Upper lobe of right lung (tissue), 1 donor: ENCODE results near the gene SARDH. TPM values are rescaled to one million over a fixed set of nuclear protein-coding genes. Genes with fewer than 3 reads are reported as not detected.

Experiments
- ATAC-seq: fragments of 200-7000 bp; cut with Tn5 transposase; one replicate; pipeline ENCODE4 v1.9.1; 2020; ENCODE audit warnings: mild to moderate bottlenecking, moderate library complexity
- DNase-seq: peaks from one replicate; pipeline ENCODE4 v3.0.0-alpha.2; 2020
- H3K27ac ChIP-seq: fragments of 200-600 bp; one replicate; pipeline ENCODE4 v1.8.0; 2022
- H3K27me3 ChIP-seq: fragments of 200-600 bp; one replicate; pipeline ENCODE4 v1.8.0; 2022; ENCODE audit warnings: mild to moderate bottlenecking
- H3K36me3 ChIP-seq: fragments of 200-600 bp; one replicate; pipeline ENCODE4 v1.8.0; 2022
- H3K4me1 ChIP-seq: fragments of 200-600 bp; one replicate; pipeline ENCODE4 v1.8.0; 2022
- H3K4me3 ChIP-seq: fragments of 200-600 bp; one replicate; pipeline ENCODE4 v1.8.0; 2022; ENCODE audit warnings: mild to moderate bottlenecking
- H3K9me3 ChIP-seq: fragments of 200-600 bp; one replicate; pipeline ENCODE4 v1.8.0; 2022
- intact Hi-C: fragments of 100-400 bp; cut with DNase I; formaldehyde crosslinking; loops from one replicate; pipeline ENCODE4 v1.11.0; 2022
- total RNA-seq: library from RNA; stranded (reverse); fragmentation: NEBNext Ultra II Directional; extraction: Animal tissue kit (Norgen Biotek cat#: 25700); gene quantifications from one replicate; pipeline ENCODE4 v1.2.1, GENCODE V29; 2021
- TF ChIP-seq, protein P1 (sequence below): fragments of 200-600 bp; IDR thresholded peaks from one replicate; pipeline ENCODE4 v1.8.0; 2022; ENCODE audit warnings: antibody characterized with exemption
- donor health status: DM: no; HTN: yes; CAD: no; lungs with severe emphysema.

SARDH gene
- total RNA-seq, 1 donor from 2014 or later, result 6.8 TPM

DNA sequence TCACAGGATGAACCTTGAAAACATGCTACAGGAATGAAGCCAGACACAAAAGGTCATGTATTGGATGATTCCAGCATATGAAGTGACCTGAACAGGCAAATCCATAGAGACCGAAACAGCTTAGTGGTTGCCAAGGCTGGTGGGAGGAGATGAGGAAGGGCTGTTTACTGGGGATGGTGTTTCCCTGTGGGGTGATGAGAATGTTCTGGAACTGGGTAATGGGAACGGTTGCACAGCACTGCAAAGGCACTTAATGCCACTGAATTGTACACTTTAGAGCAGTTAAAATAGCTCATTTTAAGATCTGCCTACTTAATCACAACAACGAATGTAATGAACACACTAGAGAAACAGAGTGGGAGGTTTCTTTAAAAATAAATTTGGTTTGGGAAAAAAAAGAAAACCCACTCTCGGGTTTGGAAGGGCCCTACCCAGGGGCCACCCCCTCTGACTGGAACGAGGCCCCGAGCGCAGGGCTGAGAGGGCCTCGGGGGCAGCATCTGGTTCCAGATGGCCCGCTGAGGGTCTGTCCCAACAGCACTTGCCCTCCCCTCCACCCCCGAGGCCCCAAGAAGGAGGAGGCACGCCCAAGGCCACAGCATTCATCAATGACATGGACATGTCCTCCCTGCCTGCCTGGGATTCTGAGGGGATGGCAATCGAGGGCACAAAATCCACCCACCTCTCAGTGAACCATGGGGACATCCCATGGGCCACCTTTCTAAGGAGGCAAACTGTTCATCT is 31.7 kb downstream of the SARDH start:
- DNase-seq (peak; percentile 54), ATAC-seq (no peak)
- intact Hi-C loops, result no loop called here
- peaks cover 19% of the 10 kb centered on the region for H3K4me1 ChIP-seq
- no peaks in the 10 kb centered on the region for H3K36me3 ChIP-seq
- no peaks in the 10 kb centered on the region for H3K27me3 ChIP-seq
- H3K9me3 ChIP-seq, result no peaks in the 10 kb centered on the region
- TF ChIP-seq, protein P1, sequence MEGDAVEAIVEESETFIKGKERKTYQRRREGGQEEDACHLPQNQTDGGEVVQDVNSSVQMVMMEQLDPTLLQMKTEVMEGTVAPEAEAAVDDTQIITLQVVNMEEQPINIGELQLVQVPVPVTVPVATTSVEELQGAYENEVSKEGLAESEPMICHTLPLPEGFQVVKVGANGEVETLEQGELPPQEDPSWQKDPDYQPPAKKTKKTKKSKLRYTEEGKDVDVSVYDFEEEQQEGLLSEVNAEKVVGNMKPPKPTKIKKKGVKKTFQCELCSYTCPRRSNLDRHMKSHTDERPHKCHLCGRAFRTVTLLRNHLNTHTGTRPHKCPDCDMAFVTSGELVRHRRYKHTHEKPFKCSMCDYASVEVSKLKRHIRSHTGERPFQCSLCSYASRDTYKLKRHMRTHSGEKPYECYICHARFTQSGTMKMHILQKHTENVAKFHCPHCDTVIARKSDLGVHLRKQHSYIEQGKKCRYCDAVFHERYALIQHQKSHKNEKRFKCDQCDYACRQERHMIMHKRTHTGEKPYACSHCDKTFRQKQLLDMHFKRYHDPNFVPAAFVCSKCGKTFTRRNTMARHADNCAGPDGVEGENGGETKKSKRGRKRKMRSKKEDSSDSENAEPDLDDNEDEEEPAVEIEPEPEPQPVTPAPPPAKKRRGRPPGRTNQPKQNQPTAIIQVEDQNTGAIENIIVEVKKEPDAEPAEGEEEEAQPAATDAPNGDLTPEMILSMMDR, result no peak
- peak overlapping the region; percentile 56 for H3K27ac ChIP-seq
- H3K4me3 ChIP-seq, result no peak overlapping the region

DNA sequence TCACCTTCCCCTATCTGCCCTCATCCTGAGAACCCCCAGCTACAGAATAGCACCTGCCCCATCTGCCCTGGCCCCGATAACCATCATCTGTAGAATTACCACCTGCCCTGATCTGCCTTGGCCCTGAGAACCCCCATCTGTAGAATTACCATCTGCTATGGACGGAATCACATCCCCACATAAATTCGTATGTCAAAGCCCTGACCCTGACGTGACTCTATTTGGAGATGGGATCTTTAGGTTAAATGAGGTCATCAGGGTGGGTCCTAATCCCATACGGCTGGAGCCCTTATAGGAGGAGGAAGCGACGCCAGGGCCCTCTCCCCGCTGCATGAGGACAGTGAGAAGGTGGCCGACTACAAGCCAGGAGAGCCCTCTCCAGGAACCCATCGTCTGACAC is 32.6 kb downstream of the SARDH start:
- H3K36me3 ChIP-seq, result no peaks in the 10 kb centered on the region
- H3K9me3 ChIP-seq, result no peaks in the 10 kb centered on the region
- no peak overlapping the region for H3K27ac ChIP-seq
- H3K4me3 ChIP-seq, result no peak overlapping the region
- intact Hi-C loops, result no loop called here
- no peak for DNase-seq
- peaks cover 25% of the 10 kb centered on the region for H3K4me1 ChIP-seq
- no peak for ATAC-seq
- TF ChIP-seq, protein P1, result no peak
- H3K27me3 ChIP-seq, result no peaks in the 10 kb centered on the region

DNA sequence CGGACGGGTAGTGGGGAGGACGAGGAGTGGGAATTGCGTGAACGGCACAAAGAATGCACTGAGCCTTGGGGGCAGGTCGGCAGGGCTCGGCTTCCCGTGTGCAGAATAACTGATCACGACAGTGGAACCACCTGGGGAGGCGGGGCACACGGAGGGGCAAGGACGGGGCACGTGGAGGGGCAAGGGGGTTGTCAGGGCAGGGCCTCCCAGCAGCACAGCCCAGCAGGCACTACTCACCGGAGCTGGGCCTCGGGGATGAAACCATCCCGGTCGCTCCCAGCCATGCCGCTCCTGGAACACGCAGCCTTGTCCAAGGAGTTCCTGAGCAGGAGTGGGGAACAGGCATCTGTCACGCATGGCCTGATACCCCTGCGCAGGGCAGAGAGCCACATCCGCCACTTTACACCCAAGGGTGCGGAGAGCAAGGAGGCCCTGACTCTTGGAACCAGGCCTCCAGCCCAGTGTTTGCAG is 33.4 kb downstream of the SARDH start:
- intact Hi-C loops, result no loop called here
- Histone ChIP-seq H3K27ac (no peak overlapping the region), H3K27me3 (no peaks in the 10 kb centered on the region), H3K4me1 (peaks cover 25% of the 10 kb centered on the region), H3K4me3 (no peak overlapping the region), H3K36me3 (no peaks in the 10 kb centered on the region), H3K9me3 (no peaks in the 10 kb centered on the region)
- TF ChIP-seq, protein P1, result no peak
- peak; percentile 32 for DNase-seq
- ATAC-seq, result no peak

DNA sequence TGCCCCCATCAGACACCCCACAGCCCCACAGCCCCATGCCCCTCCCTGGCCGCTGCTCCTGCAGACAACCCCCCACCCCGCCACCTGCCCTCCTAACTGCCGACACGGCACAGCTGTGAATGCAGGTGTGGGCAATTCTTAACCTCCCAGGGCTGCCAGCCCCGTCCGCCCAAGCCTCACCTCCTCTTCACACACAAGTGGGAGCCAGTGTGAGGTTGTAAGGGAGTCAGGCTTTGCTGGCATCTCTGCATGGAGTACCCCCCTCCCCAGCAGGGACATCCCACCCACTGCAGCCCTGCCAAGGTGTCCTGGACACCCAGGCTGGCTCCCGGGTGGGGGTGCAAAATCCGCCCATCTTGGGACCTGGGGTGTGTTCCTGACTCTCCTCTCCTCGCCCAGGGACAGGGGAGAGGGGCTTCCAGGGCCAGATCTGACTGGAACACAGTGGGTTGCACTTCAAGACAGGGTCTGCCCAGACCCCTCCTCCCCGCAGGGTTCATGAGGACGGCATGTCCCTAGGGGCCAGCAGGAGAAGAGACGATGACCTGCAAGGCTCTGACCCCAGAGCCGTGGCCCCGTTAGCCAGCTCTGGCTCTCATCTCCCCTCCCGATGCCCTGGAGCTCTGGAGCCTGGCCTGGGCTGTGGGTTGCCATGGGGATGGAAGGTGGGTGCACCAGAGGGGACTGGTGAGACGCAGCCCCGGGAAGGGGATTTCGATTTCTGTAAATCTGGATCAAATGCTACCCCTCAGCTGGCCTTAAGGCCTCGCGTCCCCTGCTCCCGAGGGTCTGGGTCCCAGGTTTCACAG is 34.4 kb downstream of the SARDH start:
- DNase-seq (peak; percentile 53), ATAC-seq (no peak)
- H3K4me1 ChIP-seq, result peaks cover 25% of the 10 kb centered on the region
- H3K27ac ChIP-seq, result no peak overlapping the region
- no peak overlapping the region for H3K4me3 ChIP-seq
- no peaks in the 10 kb centered on the region for H3K9me3 ChIP-seq
- intact Hi-C loops, result no loop called here
- TF ChIP-seq, protein P1, result no peak
- H3K27me3 ChIP-seq, result no peaks in the 10 kb centered on the region
- no peaks in the 10 kb centered on the region for H3K36me3 ChIP-seq

DNA sequence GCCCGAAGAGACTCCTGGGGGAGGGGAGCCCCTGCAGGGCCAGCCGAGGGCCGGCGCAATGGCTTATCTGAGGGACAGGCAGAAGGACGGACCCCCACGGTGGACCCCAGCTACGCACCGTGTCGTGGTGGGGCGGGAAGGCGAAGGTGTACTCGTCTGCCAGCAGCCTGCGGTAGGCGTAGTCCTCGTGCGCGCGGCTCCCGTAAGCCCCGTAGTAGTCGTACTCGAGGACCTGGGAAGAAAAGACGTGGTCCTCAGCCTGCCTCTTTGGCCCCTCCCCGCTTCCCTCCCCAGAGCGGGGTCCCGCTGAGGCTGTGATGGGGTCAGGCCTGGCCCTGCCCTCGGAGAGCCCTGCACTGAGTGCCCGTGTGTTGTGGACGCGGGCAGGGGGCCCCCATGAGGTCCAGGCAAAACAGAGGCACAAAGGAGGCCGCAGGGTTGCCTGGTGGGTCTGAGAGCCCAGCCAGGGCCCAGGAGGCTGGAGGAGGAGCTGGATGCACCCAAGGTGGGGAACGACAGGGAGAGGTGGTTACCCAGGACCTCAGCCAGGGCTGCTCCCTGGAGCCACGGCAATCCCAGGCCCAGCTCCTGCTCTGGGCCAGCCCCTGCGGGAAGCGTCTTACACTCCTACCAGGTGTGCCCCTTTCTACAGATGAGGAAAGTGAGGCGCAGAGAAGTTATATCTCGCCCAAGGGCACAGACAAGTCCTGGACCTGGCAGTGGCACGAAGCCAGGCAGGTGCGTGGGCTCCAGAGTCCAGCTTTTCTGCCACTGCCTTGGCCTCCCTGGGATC is 35.2 kb downstream of the SARDH start:
- Histone ChIP-seq H3K27me3 (no peaks in the 10 kb centered on the region), H3K27ac (peak overlapping the region; percentile 68), H3K36me3 (no peaks in the 10 kb centered on the region), H3K4me1 (peaks cover 25% of the 10 kb centered on the region), H3K9me3 (no peaks in the 10 kb centered on the region), H3K4me3 (peak overlapping the region; percentile 28)
- no peak for ATAC-seq
- peak; percentile 65 for DNase-seq
- TF ChIP-seq, protein P1, result no peak
- intact Hi-C loops, result no loop called here
